B cell (primary cell): ENCODE data around the gene PBX2. TPM values are rescaled to one million over a fixed set of nuclear protein-coding genes. Genes with fewer than 3 reads are reported as not detected.

Source experiments
- ATAC-seq: fragments of 200-7000 bp; cut with Tn5 transposase; one replicate; pipeline ENCODE4 v1.10.0; 2021; ENCODE audit warnings: low read depth, mild to moderate bottlenecking, moderate number of reproducible peaks, moderate library complexity
- CTCF ChIA-PET: fragments of 350-600 bp; sonication (Branson Sonifier 250); formaldehyde crosslinking; loops from one replicate; lab custom pipeline; 2021; ENCODE audit warnings: antibody characterized with exemption, inconsistent platforms; lab: Charles Lee
- POLR2A ChIA-PET: fragments of 350-600 bp; sonication (Branson Sonifier 250); formaldehyde crosslinking; loops from one replicate; lab custom pipeline; 2021; ENCODE audit warnings: antibody characterized with exemption; lab: Charles Lee
- DNase-seq: peaks from one replicate; pipeline ENCODE4 v3.0.0; 2013
- H2AFZ ChIP-seq: 2 replicates; pipeline ENCODE4 v1.6.1; 2012; ENCODE audit warnings: mild to moderate bottlenecking, low read depth, low read length; ENCODE audit not compliant: insufficient read depth, poor library complexity, severe bottlenecking
- H3K27ac ChIP-seq, 2 donors: 1 replicate in 1 of 2; 2 replicates in 1 of 2; pipeline ENCODE4 v1.5.1; 2012 to 2013; ENCODE audit warnings: low read length in 2 of 2, mild to moderate bottlenecking in 2 of 2, moderate library complexity in 1 of 2
- H3K27me3 ChIP-seq, 4 experiments: fragments of 200-600 bp in 1 of 4; sonication (generic) in 1 of 4; replicated peaks in 1 of 4; 1 replicate in 2 of 4; 2 replicates in 2 of 4; pipeline versions ENCODE4 v1.6.1 to v1.7.0; 2013 to 2016; ENCODE audit warnings: low read length in 3 of 4, mild to moderate bottlenecking in 2 of 4, mixed read lengths in 1 of 4, moderate library complexity in 1 of 4; ENCODE audit not compliant: insufficient read depth in 4 of 4, control insufficient read depth in 3 of 4; ENCODE audit errors: control extremely low read depth in 1 of 4
- H3K36me3 ChIP-seq, 2 experiments: replicated peaks in 1 of 2; 1 replicate in 1 of 2; 2 replicates in 1 of 2; pipeline versions ENCODE4 v1.6.1 to v1.7.1; 2013; ENCODE audit warnings: low read length in 1 of 2; ENCODE audit not compliant: insufficient read depth in 2 of 2, control insufficient read depth in 1 of 2; ENCODE audit errors: control extremely low read depth in 1 of 2, extremely low read depth in 1 of 2
- H3K4me1 ChIP-seq, 2 donors: fragments of 200-600 bp in 1 of 2; sonication (generic) in 1 of 2; 1 replicate in 1 of 2; 2 replicates in 1 of 2; pipeline versions ENCODE4 v1.5.1 to v1.6.1; 2013 to 2017; ENCODE audit warnings: low read length in 2 of 2; ENCODE audit not compliant: control insufficient read depth in 2 of 2, insufficient read depth in 2 of 2
- H3K4me2 ChIP-seq: replicated peaks from 2 replicates; pipeline ENCODE3; 2012; ENCODE audit warnings: mild to moderate bottlenecking, low read depth, low read length; ENCODE audit not compliant: poor library complexity, severe bottlenecking
- H3K4me3 ChIP-seq, 5 experiments: fragments of 200-600 bp in 1 of 5; sonication (generic) in 1 of 5; 1 replicate in 3 of 5; 2 replicates in 2 of 5; pipeline versions ENCODE4 v1.5.1 to v1.7.0; 2011 to 2016; ENCODE audit warnings: low read length in 4 of 5, mild to moderate bottlenecking in 4 of 5, low read depth in 2 of 5, control low read depth in 1 of 5, moderate library complexity in 1 of 5; ENCODE audit not compliant: insufficient read depth in 1 of 5; ENCODE audit errors: control extremely low read depth in 1 of 5, extremely low read depth in 1 of 5
- H3K79me2 ChIP-seq: fragments of 200-600 bp; sonication (generic); one replicate; pipeline ENCODE4 v1.6.0; 2016; ENCODE audit warnings: low read length; ENCODE audit not compliant: control insufficient read depth, insufficient read depth
- H3K9ac ChIP-seq: fragments of 200-600 bp; sonication (generic); 2 replicates; pipeline ENCODE4 v1.6.1; 2017; ENCODE audit warnings: mild to moderate bottlenecking, low read length, moderate library complexity
- H3K9me3 ChIP-seq, 3 donors: one replicate each; pipeline versions ENCODE4 v1.6.1 to v1.7.1; 2013; ENCODE audit warnings: low read length in 2 of 3; ENCODE audit not compliant: control insufficient read depth in 2 of 3, insufficient read depth in 1 of 3; ENCODE audit errors: control extremely low read depth in 1 of 3
- H4K20me1 ChIP-seq: 2 replicates; pipeline ENCODE4 v1.6.0; 2012; ENCODE audit warnings: mild to moderate bottlenecking, low read length; ENCODE audit not compliant: insufficient read depth, control insufficient read depth, poor library complexity, severe bottlenecking
- H3K27ac Mint-ChIP-seq: one replicate; pipeline ENCODE4 v1.8.0; 2021; ENCODE audit warnings: mixed read lengths
- H3K27me3 Mint-ChIP-seq: one replicate; pipeline ENCODE4 v1.8.0; 2021; ENCODE audit warnings: mixed read lengths
- H3K4me1 Mint-ChIP-seq: one replicate; pipeline ENCODE4 v1.8.0; 2021; ENCODE audit warnings: mixed read lengths
- H3K4me3 Mint-ChIP-seq: one replicate; pipeline ENCODE4 v1.8.0; 2021; ENCODE audit warnings: mixed read lengths
- H3K9me3 Mint-ChIP-seq: one replicate; pipeline ENCODE4 v1.8.0; 2022; ENCODE audit warnings: mixed read lengths; ENCODE audit not compliant: insufficient read depth
- EZH2 ChIP-seq: IDR thresholded peaks from 2 replicates; pipeline ENCODE4 v1.6.1; 2012; ENCODE audit warnings: borderline replicate concordance, low read depth, mild to moderate bottlenecking, moderate library complexity, low read length; ENCODE audit not compliant: insufficient read depth, poor library complexity, severe bottlenecking
- WGBS: methylation state at CpG from one replicate; pipeline ENCODE4 v1.1.5; 2013; ENCODE audit warnings: missing lambda C conversion rate; ENCODE audit not compliant: insufficient coverage; 5-methylcytosine and 5-hydroxymethylcytosine counted together
- intact Hi-C: fragments of 100-400 bp; cut with micrococcal nuclease; formaldehyde crosslinking; loops from one replicate; pipeline ENCODE4 v1.10.0; 2022
- polyA plus RNA-seq: library from polyadenylated mRNA; depleted of rRNA; stranded (reverse); fragments of >200 nt; gene quantifications from 2 replicates; pipeline ENCODE4 v1.2.3, GENCODE V29; 2012
- total RNA-seq, 2 donors: library from RNA; stranded (reverse); fragments of 120-200 nt in 1 of 2; gene quantifications; 1 replicate in 1 of 2; 2 replicates in 1 of 2; pipeline versions ENCODE4 v1.2.3 to v1.2.4, GENCODE V29; 2013 to 2022
- TF ChIP-seq, protein P1 (sequence below): fragments of 200-600 bp; IDR thresholded peaks from one replicate; pipeline ENCODE4 v1.8.0; 2022; ENCODE audit warnings: antibody characterized with exemption, mild to moderate bottlenecking

The PBX2 gene
- total and polyA plus RNA-seq, 2 donors (not counting 1 experiment from before 2014, with no cell fraction given), result 128 to 188 TPM

DNA sequence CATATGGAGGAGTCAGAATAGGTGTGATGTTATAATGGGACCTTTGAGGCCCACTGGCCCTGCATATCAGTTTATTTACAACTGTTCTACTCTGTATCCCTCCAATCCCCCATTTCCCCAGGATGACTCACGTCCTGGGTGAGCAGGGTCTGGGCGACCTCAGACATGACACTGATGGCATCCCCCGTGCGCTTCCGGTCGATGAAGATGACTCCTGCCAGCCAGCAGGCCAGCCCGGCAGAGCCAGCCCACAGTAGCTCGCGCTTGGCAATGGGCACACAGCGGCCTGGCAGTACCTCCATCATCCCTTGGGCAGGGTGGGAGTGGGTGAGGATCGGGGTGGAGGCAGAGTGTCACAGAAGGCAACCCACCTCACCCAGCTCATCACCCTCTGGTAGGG lies 19.7 kb downstream of the PBX2 start:
- Histone ChIP-seq H3K4me3 (no peak overlapping the region), H3K4me2 (no peak overlapping the region), H3K27me3 (no peaks in the 10 kb centered on the region), H3K79me2 (peaks cover 6% of the 10 kb centered on the region), H3K9me3 (no peaks in the 10 kb centered on the region), H2AFZ (no peak overlapping the region), H3K9ac (no peak overlapping the region), H4K20me1 (no peaks in the 10 kb centered on the region), H3K36me3 (peaks cover 7 to 23% of the 10 kb centered on the region in 2 experiments), H3K27ac (no peak overlapping the region), H3K4me1 (peaks cover 7 to 23% of the 10 kb centered on the region in 2 donors)
- 100% methylated on average over 7 of the region's 11 CpGs for WGBS
- no peak for DNase-seq
- no peak overlapping the region for H3K4me3 Mint-ChIP-seq
- ATAC-seq, result no peak
- peaks cover 26% of the 10 kb centered on the region for H3K4me1 Mint-ChIP-seq
- ChIA-PET POLR2A (no interaction called here), CTCF (interaction anchor here (1.1 kb wide), 1 partner anchor 51 kb away, joined by 3 read pairs; no protein-coding TSS in a partner anchor)
- no peaks in the 10 kb centered on the region for H3K27me3 Mint-ChIP-seq
- H3K27ac Mint-ChIP-seq, result no peak overlapping the region
- intact Hi-C loops, result no loop called here
- H3K9me3 Mint-ChIP-seq, result no peaks in the 10 kb centered on the region
- TF ChIP-seq, protein P1, sequence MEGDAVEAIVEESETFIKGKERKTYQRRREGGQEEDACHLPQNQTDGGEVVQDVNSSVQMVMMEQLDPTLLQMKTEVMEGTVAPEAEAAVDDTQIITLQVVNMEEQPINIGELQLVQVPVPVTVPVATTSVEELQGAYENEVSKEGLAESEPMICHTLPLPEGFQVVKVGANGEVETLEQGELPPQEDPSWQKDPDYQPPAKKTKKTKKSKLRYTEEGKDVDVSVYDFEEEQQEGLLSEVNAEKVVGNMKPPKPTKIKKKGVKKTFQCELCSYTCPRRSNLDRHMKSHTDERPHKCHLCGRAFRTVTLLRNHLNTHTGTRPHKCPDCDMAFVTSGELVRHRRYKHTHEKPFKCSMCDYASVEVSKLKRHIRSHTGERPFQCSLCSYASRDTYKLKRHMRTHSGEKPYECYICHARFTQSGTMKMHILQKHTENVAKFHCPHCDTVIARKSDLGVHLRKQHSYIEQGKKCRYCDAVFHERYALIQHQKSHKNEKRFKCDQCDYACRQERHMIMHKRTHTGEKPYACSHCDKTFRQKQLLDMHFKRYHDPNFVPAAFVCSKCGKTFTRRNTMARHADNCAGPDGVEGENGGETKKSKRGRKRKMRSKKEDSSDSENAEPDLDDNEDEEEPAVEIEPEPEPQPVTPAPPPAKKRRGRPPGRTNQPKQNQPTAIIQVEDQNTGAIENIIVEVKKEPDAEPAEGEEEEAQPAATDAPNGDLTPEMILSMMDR, result no peak
- TF ChIP-seq EZH2, result no peak

DNA sequence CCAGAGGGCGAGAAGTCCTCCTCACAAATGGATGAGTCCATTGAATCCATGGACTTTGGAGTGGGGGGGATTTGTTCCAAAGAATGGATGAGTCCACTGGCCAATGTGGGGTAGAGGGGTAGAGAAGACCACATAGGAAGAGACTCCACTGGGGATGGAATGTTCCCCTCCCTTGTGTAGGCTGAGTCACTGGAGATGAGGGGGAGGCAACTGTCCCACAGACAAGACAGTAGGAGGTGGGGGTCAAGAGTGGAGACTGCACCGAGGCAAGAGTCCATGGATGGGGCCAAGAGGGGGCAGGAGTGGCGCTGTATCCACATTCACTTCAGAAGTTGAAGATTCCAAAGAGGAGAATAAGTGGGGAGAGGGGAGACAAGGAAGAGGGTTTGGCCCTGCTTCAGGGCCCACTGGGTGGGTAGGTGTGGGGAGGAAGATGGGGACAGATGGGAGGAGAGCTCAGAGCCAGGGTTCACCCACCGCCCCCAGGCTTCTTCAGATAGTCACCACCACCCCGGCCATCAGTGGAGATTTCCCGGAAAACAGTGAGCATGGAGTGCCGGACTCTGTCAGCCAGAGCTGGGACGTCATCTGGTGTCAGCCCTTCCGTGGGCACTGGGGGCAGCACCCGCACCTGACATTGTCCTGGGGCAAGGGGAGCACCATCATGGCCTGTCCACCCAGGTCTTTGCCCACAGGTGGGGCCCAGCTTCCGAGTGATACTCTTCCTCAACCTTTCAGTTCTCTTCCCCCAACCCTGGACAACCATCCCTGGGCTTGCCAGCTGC lies 21.0 kb downstream of the PBX2 start:
- Histone ChIP-seq H3K27ac (no peak overlapping the region), H3K9ac (no peak overlapping the region), H3K36me3 (peaks cover 7 to 23% of the 10 kb centered on the region in 2 experiments), H4K20me1 (no peaks in the 10 kb centered on the region), H3K4me2 (no peak overlapping the region), H2AFZ (no peak overlapping the region), H3K9me3 (no peaks in the 10 kb centered on the region), H3K79me2 (no peaks in the 10 kb centered on the region), H3K4me1 (peaks cover 0 to 16% of the 10 kb centered on the region in 2 donors), H3K27me3 (no peaks in the 10 kb centered on the region), H3K4me3 (no peak overlapping the region)
- CTCF ChIA-PET, result no interaction called here
- Mint-ChIP-seq H3K4me1 (peaks cover 15% of the 10 kb centered on the region), H3K9me3 (no peaks in the 10 kb centered on the region), H3K27me3 (no peaks in the 10 kb centered on the region), H3K4me3 (no peak overlapping the region), H3K27ac (no peak overlapping the region)
- ATAC-seq (no peak), DNase-seq (no peak)
- intact Hi-C loops, result no loop called here
- POLR2A ChIA-PET, result no interaction called here
- TF ChIP-seq, protein P1, result no peak
- TF ChIP-seq EZH2, result no peak
- WGBS, result 98% methylated on average over 10 of the region's 11 CpGs
